GM23338 (cell line): Measurements from ENCODE around the gene ARID4B. TPM values are rescaled to one million over a fixed set of nuclear protein-coding genes. Genes with fewer than 3 reads are reported as not detected.

Experiments
- ATAC-seq: fragments of 200-7000 bp; cut with Tn5 transposase; 3 replicates; pipeline ENCODE4 v1.9.1; 2020
- DNase-seq: peaks from one replicate; pipeline ENCODE4 v3.0.0-alpha.2; 2015; ENCODE audit warnings: low spot score
- H2AFZ ChIP-seq: fragments of 200-600 bp; sonication (generic); 2 replicates; pipeline ENCODE4 v1.8.0; 2016; ENCODE audit warnings: antibody characterized with exemption, mild to moderate bottlenecking, moderate library complexity
- H3F3A ChIP-seq: fragments of 200-600 bp; sonication (generic); replicated peaks from 2 replicates; pipeline ENCODE4 v1.8.0; 2017; ENCODE audit warnings: antibody characterized with exemption, mixed run types, low read depth
- H3K27ac ChIP-seq: fragments of 200-600 bp; sonication (generic); 2 replicates; pipeline ENCODE4 v1.6.1; 2016; ENCODE audit warnings: low read depth
- H3K27me3 ChIP-seq: fragments of 200-600 bp; sonication (generic); 2 replicates; pipeline ENCODE4 v1.8.0; 2016; ENCODE audit warnings: mild to moderate bottlenecking, mixed run types, moderate library complexity; ENCODE audit not compliant: insufficient read depth
- H3K36me3 ChIP-seq: fragments of 200-600 bp; sonication (generic); 2 replicates; pipeline ENCODE4 v1.8.0; 2016; ENCODE audit warnings: mild to moderate bottlenecking; ENCODE audit not compliant: insufficient read depth
- H3K4me1 ChIP-seq: fragments of 200-600 bp; sonication (generic); 2 replicates; pipeline ENCODE4 v1.8.0; 2016; ENCODE audit warnings: mild to moderate bottlenecking, moderate library complexity; ENCODE audit not compliant: insufficient read depth
- H3K4me2 ChIP-seq: fragments of 200-600 bp; sonication (generic); 2 replicates; pipeline ENCODE4 v1.7.1; 2017; ENCODE audit warnings: mixed run types
- H3K4me3 ChIP-seq: fragments of 200-600 bp; sonication (generic); 2 replicates; pipeline ENCODE4 v1.6.1; 2016; ENCODE audit warnings: mixed run types
- H3K79me2 ChIP-seq: fragments of 200-600 bp; sonication (generic); replicated peaks from 2 replicates; pipeline ENCODE4 v1.8.0; 2017; ENCODE audit warnings: mild to moderate bottlenecking; ENCODE audit not compliant: insufficient read depth
- H3K9me2 ChIP-seq: fragments of 200-600 bp; sonication (generic); 2 replicates; pipeline ENCODE4 v1.8.0; 2017; ENCODE audit not compliant: insufficient read depth
- H4K20me1 ChIP-seq: fragments of 200-600 bp; sonication (generic); replicated peaks from 2 replicates; pipeline ENCODE4 v1.8.0; 2017; ENCODE audit warnings: mild to moderate bottlenecking; ENCODE audit not compliant: insufficient read depth
- H3K27ac Mint-ChIP-seq: 2 replicates; pipeline ENCODE4 v1.8.0; 2020; ENCODE audit warnings: inconsistent platforms, mild to moderate bottlenecking, moderate library complexity, mixed read lengths
- H3K27me3 Mint-ChIP-seq: 3 replicates; pipeline ENCODE4 v1.8.0; 2022; ENCODE audit warnings: low read depth, mild to moderate bottlenecking, moderate library complexity, mixed read lengths, inconsistent platforms; ENCODE audit not compliant: insufficient read depth, poor library complexity
- H3K36me3 Mint-ChIP-seq: 3 replicates; pipeline ENCODE4 v1.8.0; 2021; ENCODE audit warnings: low read depth, mild to moderate bottlenecking, inconsistent platforms, moderate library complexity, mixed read lengths
- H3K4me1 Mint-ChIP-seq: 3 replicates; pipeline ENCODE4 v1.8.0; 2020; ENCODE audit warnings: mild to moderate bottlenecking, inconsistent platforms, mixed read lengths
- H3K4me3 Mint-ChIP-seq: 3 replicates; pipeline ENCODE4 v1.8.0; 2021; ENCODE audit warnings: moderate library complexity, mild to moderate bottlenecking, inconsistent platforms, mixed read lengths
- H3K9me3 Mint-ChIP-seq: 3 replicates; pipeline ENCODE4 v1.8.0; 2020; ENCODE audit warnings: moderate library complexity, mild to moderate bottlenecking, inconsistent platforms, mixed read lengths
- CREB1 ChIP-seq: fragments of 250-450 bp; sonication (Bioruptor Pico); IDR thresholded peaks from 2 replicates; pipeline ENCODE4 v1.5.0; 2020; ENCODE audit warnings: low read depth, mild to moderate bottlenecking, moderate library complexity
- EZH2phosphoT487 ChIP-seq: fragments of 200-600 bp; sonication (generic); IDR thresholded peaks from one replicate; pipeline ENCODE4 v1.8.1; 2018; ENCODE audit warnings: antibody characterized with exemption; ENCODE audit not compliant: unreplicated experiment
- JUNB ChIP-seq: IDR thresholded peaks from one replicate; pipeline ENCODE4 v1.6.1; 2016; ENCODE audit warnings: antibody characterized with exemption; ENCODE audit not compliant: unreplicated experiment
- POLR2AphosphoS5 ChIP-seq: IDR thresholded peaks from 2 replicates; pipeline ENCODE4 v1.6.1; 2016; ENCODE audit warnings: antibody characterized with exemption, low read depth
- STAT1 ChIP-seq: IDR thresholded peaks from one replicate; pipeline ENCODE4 v1.6.1; 2016; ENCODE audit warnings: antibody characterized with exemption; ENCODE audit not compliant: unreplicated experiment
- ZNF114 ChIP-seq: fragments of 250-450 bp; sonication (Bioruptor Pico); IDR thresholded peaks from 2 replicates; pipeline ENCODE4 v1.5.0; 2020; ENCODE audit warnings: mild to moderate bottlenecking, moderate library complexity
- ZNF331 ChIP-seq: fragments of 250-450 bp; sonication (Bioruptor Pico); IDR thresholded peaks from 2 replicates; pipeline ENCODE4 v1.5.0; 2020; ENCODE audit warnings: low read depth, mild to moderate bottlenecking, moderate library complexity
- polyA plus RNA-seq: library from polyadenylated mRNA; unstranded; fragments of >200 nt; fragmentation: Nextera tagmentation; extraction: Ambion mirVana; gene quantifications from 2 replicates; pipeline ENCODE4 v1.2.1, GENCODE V29; 2016
- total RNA-seq: library from RNA; depleted of rRNA; stranded (reverse); fragments of >200 nt; shearing (Covaris generic); gene quantifications from 2 replicates; pipeline ENCODE4 v1.2.3, GENCODE V29; 2014
- TF ChIP-seq, protein P1 (sequence below), 2 experiments: fragments of 200-600 bp in 1 of 2; sonication (generic) in 1 of 2; conservative IDR thresholded peaks; 2 replicates each; pipeline versions ENCODE4 v1.5.1 to v1.6.1; 2016 to 2017; ENCODE audit warnings: antibody characterized with exemption in 2 of 2, low read depth in 2 of 2, mild to moderate bottlenecking in 2 of 2, moderate library complexity in 1 of 2
- TF ChIP-seq, protein P2 (sequence below): fragments of 250-450 bp; sonication (Bioruptor Pico); IDR thresholded peaks from 2 replicates; pipeline ENCODE4 v1.5.0; 2020; ENCODE audit warnings: mild to moderate bottlenecking, moderate library complexity
- TF ChIP-seq, protein P3 (sequence below): IDR thresholded peaks from 2 replicates; pipeline ENCODE4 v1.6.1; 2016; ENCODE audit warnings: antibody characterized with exemption

ARID4B gene
- total and polyA plus RNA-seq, 2 experiments from 2014 or later: 25.1 to 59.8 TPM

DNA sequence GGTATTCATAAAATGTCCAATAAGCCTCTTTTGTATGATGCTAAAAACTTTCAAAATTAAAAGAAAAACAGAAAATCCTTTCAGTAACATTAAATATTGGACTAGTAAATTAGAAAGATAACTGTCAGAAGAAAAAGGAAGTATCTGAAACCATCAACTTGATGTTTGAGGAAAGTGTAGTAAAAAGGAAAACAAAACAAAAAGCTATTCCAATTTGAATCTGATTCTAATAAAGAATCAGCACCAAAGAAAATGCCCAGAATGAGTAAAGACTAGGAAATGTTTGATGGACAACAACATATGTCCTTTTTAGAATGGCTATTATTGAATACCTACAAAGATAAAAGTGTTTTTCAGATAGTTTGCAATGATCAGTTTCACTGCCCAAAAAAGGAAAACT, 87.0 kb downstream of the ARID4B start:
- Mint-ChIP-seq H3K4me3 (no peak overlapping the region), H3K9me3 (no peaks in the 10 kb centered on the region), H3K4me1 (peaks cover 5% of the 10 kb centered on the region; the same call in 2 of the 3 replicates), H3K27me3 (peaks cover 5% of the 10 kb centered on the region), H3K27ac (no peak overlapping the region), H3K36me3 (peaks cover 26% of the 10 kb centered on the region)
- Histone ChIP-seq H3K9me2 (no peaks in the 10 kb centered on the region), H3K27ac (peak overlapping the region; percentile 28; the same call in 1 of the 2 replicates), H3F3A (no peaks in the 10 kb centered on the region; the same call in 1 of the 2 replicates), H3K36me3 (no peaks in the 10 kb centered on the region), H3K4me2 (no peak overlapping the region), H4K20me1 (no peaks in the 10 kb centered on the region), H3K4me1 (peaks cover 9% of the 10 kb centered on the region; the same call in 1 of the 2 replicates), H3K27me3 (no peaks in the 10 kb centered on the region), H3K4me3 (no peak overlapping the region), H3K79me2 (peaks cover 4% of the 10 kb centered on the region; the same call in 1 of the 2 replicates), H2AFZ (no peak overlapping the region)
- TF ChIP-seq, protein P1, sequence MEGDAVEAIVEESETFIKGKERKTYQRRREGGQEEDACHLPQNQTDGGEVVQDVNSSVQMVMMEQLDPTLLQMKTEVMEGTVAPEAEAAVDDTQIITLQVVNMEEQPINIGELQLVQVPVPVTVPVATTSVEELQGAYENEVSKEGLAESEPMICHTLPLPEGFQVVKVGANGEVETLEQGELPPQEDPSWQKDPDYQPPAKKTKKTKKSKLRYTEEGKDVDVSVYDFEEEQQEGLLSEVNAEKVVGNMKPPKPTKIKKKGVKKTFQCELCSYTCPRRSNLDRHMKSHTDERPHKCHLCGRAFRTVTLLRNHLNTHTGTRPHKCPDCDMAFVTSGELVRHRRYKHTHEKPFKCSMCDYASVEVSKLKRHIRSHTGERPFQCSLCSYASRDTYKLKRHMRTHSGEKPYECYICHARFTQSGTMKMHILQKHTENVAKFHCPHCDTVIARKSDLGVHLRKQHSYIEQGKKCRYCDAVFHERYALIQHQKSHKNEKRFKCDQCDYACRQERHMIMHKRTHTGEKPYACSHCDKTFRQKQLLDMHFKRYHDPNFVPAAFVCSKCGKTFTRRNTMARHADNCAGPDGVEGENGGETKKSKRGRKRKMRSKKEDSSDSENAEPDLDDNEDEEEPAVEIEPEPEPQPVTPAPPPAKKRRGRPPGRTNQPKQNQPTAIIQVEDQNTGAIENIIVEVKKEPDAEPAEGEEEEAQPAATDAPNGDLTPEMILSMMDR (conservative IDR thresholded peaks at IDR 0.05; ENCODE audit: low read depth in 2 of 2): no peak
- TF ChIP-seq JUNB: no peak
- no peak for TF ChIP-seq STAT1
- TF ChIP-seq CREB1 (CRISPR knock-in tag): no peak
- DNase-seq (no peak), ATAC-seq (no peak)

DNA sequence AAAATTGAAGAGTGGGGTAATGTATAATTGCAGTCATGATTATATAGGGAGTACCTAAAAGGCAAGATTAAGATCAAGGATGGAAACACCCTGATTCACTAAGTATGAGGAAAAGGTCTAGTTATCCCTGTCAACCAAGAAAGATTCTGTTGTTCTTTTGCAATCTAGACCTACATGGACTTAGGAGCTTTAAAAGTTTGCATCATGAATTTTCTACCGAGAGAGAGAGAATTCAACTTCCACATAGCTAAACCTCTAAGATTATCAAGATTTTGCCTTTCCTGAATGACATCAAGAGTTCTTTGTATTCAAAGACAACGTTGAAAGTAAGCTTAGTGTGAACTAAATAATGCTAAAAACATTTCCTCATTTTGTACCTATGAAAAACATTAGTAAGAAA, 88.1 kb downstream of the ARID4B start:
- Histone ChIP-seq H3K27ac (peak overlapping the region; percentile 28; the same call in 1 of the 2 replicates), H3F3A (no peaks in the 10 kb centered on the region; the same call in 1 of the 2 replicates), H3K4me1 (peaks cover 9% of the 10 kb centered on the region; the same call in 1 of the 2 replicates), H3K9me2 (no peaks in the 10 kb centered on the region), H4K20me1 (no peaks in the 10 kb centered on the region), H2AFZ (no peak overlapping the region), H3K4me2 (no peak overlapping the region), H3K27me3 (no peaks in the 10 kb centered on the region), H3K4me3 (no peak overlapping the region), H3K79me2 (peaks cover 4% of the 10 kb centered on the region; the same call in 1 of the 2 replicates), H3K36me3 (no peaks in the 10 kb centered on the region)
- Mint-ChIP-seq H3K9me3 (no peaks in the 10 kb centered on the region), H3K36me3 (peaks cover 28% of the 10 kb centered on the region), H3K4me3 (no peak overlapping the region), H3K27ac (no peak overlapping the region), H3K27me3 (peaks cover 5% of the 10 kb centered on the region), H3K4me1 (peaks cover 5% of the 10 kb centered on the region; the same call in 2 of the 3 replicates)
- no peak for ATAC-seq
- no peak for DNase-seq
- TF ChIP-seq POLR2AphosphoS5 (no peak), ZNF114 (CRISPR knock-in tag) (no peak), STAT1 (no peak), ZNF331 (CRISPR knock-in tag) (no peak), JUNB (no peak), EZH2phosphoT487 (no peak)
- TF ChIP-seq, protein P2, sequence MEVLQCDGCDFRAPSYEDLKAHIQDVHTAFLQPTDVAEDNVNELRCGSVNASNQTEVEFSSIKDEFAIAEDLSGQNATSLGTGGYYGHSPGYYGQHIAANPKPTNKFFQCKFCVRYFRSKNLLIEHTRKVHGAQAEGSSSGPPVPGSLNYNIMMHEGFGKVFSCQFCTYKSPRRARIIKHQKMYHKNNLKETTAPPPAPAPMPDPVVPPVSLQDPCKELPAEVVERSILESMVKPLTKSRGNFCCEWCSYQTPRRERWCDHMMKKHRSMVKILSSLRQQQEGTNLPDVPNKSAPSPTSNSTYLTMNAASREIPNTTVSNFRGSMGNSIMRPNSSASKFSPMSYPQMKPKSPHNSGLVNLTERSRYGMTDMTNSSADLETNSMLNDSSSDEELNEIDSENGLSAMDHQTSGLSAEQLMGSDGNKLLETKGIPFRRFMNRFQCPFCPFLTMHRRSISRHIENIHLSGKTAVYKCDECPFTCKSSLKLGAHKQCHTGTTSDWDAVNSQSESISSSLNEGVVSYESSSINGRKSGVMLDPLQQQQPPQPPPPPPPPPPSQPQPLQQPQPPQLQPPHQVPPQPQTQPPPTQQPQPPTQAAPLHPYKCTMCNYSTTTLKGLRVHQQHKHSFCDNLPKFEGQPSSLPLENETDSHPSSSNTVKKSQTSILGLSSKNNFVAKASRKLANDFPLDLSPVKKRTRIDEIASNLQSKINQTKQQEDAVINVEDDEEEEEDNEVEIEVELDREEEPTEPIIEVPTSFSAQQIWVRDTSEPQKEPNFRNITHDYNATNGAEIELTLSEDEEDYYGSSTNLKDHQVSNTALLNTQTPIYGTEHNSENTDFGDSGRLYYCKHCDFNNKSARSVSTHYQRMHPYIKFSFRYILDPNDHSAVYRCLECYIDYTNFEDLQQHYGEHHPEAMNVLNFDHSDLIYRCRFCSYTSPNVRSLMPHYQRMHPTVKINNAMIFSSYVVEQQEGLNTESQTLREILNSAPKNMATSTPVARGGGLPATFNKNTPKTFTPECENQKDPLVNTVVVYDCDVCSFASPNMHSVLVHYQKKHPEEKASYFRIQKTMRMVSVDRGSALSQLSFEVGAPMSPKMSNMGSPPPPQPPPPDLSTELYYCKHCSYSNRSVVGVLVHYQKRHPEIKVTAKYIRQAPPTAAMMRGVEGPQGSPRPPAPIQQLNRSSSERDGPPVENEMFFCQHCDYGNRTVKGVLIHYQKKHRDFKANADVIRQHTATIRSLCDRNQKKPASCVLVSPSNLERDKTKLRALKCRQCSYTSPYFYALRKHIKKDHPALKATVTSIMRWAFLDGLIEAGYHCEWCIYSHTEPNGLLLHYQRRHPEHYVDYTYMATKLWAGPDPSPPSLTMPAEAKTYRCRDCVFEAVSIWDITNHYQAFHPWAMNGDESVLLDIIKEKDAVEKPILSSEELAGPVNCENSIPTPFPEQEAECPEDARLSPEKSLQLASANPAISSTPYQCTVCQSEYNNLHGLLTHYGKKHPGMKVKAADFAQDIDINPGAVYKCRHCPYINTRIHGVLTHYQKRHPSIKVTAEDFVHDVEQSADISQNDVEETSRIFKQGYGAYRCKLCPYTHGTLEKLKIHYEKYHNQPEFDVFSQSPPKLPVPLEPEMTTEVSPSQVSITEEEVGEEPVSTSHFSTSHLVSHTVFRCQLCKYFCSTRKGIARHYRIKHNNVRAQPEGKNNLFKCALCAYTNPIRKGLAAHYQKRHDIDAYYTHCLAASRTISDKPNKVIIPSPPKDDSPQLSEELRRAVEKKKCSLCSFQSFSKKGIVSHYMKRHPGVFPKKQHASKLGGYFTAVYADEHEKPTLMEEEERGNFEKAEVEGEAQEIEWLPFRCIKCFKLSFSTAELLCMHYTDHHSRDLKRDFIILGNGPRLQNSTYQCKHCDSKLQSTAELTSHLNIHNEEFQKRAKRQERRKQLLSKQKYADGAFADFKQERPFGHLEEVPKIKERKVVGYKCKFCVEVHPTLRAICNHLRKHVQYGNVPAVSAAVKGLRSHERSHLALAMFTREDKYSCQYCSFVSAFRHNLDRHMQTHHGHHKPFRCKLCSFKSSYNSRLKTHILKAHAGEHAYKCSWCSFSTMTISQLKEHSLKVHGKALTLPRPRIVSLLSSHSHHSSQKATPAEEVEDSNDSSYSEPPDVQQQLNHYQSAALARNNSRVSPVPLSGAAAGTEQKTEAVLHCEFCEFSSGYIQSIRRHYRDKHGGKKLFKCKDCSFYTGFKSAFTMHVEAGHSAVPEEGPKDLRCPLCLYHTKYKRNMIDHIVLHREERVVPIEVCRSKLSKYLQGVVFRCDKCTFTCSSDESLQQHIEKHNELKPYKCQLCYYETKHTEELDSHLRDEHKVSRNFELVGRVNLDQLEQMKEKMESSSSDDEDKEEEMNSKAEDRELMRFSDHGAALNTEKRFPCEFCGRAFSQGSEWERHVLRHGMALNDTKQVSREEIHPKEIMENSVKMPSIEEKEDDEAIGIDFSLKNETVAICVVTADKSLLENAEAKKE: no peak
- TF ChIP-seq, protein P3, sequence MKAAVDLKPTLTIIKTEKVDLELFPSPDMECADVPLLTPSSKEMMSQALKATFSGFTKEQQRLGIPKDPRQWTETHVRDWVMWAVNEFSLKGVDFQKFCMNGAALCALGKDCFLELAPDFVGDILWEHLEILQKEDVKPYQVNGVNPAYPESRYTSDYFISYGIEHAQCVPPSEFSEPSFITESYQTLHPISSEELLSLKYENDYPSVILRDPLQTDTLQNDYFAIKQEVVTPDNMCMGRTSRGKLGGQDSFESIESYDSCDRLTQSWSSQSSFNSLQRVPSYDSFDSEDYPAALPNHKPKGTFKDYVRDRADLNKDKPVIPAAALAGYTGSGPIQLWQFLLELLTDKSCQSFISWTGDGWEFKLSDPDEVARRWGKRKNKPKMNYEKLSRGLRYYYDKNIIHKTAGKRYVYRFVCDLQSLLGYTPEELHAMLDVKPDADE: no peak
